HG03442 (cell line): ENCODE data around the gene RPS19BP1.

ENCODE experiments used
- ATAC-seq: cut with Tn5 transposase; IDR thresholded peaks from one replicate; pipeline ENCODE4 v1.9.1; 2021; ENCODE audit warnings: mild to moderate bottlenecking, moderate library complexity; ENCODE audit not compliant: unreplicated experiment

Gene RPS19BP1

GRCh38 chr22:39559456-39560105, 27.0 kb upstream of the RPS19BP1 start:
- ATAC-seq: no peak

DNA sequence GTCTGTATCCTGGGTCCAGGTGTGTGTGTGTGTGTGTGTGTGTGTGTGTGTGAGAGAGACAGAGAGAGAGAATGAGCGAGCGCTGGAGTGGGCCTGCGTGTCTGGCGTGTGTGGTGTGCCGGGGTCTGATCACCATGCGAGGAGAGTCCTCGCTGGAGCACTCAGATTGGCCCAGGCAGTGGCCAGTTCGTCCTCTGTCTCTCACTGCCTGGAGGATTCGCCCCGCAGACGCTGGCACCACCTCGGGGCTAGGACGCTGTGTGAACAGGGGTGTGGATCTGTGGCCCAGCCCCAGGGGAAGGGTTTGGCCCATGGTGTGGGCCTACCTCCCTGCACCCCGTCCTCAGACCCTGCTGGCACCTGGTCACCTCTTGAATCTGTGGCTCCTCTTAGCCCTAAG, 26.4 kb upstream of the RPS19BP1 start:
- no peak for ATAC-seq

- ATAC-seq: no peak
These were observed 25.7 kb upstream of the RPS19BP1 start for GRCh38 chr22:39558254-39558727.

DNA sequence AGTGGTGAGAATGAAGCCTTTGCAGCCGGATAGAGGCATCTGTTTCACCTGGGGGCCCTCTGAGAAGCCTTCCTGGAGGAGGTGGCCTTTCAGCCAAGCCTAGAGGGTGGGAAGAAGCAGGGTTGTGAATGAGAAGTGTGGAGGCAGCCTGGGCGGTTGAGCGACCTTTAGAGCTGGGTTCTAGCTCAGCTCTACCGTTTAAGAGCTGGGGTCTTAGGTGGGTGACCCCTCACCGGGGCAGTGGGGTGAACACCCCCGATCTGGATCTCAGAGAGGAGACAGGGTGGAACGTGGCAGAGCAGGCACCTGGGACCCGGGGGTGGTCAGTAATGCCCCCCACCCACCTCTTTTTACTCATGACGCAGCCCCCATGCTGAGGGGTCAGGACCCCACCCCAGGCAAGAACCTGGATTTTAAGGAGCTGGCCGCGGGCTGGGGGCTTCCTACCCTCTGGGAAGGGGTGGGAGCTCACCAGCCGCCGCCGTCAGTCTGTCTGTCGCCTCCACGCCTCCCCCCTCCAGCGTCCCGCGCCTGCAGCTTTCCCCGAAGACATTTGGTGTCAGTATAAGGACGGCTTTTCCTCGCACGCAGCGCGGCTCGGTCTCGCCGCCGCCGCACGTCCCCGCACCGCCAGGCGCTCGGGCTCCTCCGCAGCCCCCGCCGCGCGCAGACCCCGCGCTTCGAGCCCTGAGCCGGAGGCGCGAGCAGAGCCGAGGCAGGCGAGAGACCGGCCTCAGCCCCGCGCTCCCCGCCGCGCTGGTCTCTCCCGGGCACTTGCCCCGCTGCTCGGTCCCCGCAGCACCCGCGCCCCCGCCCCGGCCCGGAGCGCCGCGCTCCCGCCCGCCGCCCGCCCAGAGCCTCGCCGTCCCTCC, 24.7 kb upstream of the RPS19BP1 start:
- no peak for ATAC-seq

DNA sequence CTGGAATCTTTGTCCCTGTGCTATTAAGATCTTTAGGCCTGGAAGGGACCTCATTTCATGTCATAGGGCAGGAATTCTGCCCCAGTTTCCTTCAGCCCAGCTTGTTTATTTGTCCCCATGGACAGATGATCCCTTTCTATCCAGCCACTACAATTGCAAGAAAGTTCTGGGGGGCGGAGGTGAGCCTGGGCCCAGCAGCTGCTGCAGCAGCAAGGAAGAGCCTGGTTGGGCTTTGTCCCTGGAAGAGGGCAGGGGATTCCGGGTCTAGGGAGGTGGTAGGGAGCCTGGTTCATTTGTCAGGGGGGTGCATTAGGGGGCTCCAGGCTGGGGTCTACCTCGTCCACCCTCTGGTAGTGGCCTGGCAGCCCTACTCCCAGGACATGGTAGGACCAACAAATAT, 21.6 kb upstream of the RPS19BP1 start:
- no peak for ATAC-seq

GRCh38 chr22:39553429-39553828, 20.9 kb upstream of the RPS19BP1 start:
- no peak for ATAC-seq

GRCh38 chr22:39547587-39547947, 15.0 kb upstream of the RPS19BP1 start:
- ATAC-seq: no peak

DNA sequence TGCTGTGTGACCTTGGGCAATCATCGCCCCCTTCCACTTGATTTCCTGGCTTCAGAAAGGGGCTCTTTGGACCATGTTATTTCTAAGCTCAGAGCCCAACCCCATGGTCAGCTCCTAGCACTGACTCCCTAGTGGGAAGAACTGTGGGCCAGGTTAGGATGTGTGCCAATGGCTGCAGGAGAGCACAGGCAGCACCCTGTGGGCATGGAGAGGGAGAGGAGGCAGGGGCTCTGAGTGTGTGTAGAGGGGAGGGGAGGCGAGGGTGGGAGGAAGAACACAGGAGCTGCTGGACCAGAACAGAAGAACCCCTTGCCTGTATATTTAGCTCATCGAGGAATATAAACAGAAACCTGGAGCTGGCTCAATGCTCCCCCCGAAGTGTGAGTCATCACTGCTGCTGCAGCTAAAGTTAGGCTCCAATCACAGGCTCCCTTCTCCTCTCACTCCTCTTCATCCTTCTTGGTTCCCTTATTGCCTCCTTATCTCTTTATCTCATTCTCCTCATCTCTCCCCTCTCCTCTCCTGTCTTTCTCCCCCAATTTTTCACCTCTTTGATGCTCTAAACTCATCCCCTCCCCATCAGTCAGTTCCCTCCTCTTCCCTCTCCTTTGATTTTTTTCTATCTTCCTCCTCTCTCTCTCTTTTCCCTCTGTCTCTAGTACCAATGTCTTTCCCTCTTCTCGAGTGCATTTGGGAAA, 14.5 kb upstream of the RPS19BP1 start:
- ATAC-seq: no peak

- no peak for ATAC-seq
These were observed 13.1 kb upstream of the RPS19BP1 start for GRCh38 chr22:39545386-39546365.

- no peak for ATAC-seq
These were observed 10.5 kb upstream of the RPS19BP1 start for GRCh38 chr22:39543095-39543494.

- no peak for ATAC-seq
These were observed 5.4 kb upstream of the RPS19BP1 start for GRCh38 chr22:39537975-39538374.

DNA sequence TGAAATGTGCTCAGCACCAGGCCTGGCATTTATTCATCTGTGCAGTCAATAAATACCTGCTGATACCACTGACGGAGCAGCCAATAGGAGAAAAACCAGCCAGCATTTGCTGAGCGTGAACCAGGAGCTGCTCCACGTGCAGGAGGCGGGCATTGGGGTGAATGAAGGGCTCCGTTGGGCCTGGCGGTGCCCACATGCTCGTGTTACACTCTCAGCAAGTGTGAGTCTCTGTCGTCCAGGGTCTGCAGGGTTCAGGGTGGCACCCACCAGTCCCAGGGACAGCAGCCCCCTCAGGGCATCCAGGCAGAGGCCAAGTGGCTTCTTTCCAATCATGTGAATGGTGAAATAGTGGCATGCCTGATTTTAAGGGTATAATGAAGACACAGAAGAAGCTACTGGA, 4.2 kb upstream of the RPS19BP1 start:
- no peak for ATAC-seq

GRCh38 chr22:39535831-39536449, 3.4 kb upstream of the RPS19BP1 start:
- no peak for ATAC-seq

DNA sequence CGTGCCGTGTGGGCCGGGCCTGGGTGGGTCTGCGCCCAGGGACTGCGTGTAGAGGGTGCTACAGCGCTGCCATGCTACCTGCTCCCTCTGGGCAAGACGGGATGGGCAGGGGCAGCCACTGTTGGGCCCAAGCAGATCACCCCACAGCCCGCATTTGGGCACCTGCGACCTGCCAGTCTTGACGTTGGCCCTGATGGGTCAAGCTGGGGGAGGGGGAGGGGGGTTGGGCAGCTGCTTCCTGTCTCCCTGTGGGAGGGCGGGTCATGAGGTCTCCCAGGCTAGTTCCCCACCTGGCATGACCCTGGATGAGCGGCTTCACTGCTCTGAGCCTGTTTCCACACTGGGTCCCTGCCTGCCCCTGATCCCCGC, 2.8 kb upstream of the RPS19BP1 start:
- ATAC-seq: no peak

DNA sequence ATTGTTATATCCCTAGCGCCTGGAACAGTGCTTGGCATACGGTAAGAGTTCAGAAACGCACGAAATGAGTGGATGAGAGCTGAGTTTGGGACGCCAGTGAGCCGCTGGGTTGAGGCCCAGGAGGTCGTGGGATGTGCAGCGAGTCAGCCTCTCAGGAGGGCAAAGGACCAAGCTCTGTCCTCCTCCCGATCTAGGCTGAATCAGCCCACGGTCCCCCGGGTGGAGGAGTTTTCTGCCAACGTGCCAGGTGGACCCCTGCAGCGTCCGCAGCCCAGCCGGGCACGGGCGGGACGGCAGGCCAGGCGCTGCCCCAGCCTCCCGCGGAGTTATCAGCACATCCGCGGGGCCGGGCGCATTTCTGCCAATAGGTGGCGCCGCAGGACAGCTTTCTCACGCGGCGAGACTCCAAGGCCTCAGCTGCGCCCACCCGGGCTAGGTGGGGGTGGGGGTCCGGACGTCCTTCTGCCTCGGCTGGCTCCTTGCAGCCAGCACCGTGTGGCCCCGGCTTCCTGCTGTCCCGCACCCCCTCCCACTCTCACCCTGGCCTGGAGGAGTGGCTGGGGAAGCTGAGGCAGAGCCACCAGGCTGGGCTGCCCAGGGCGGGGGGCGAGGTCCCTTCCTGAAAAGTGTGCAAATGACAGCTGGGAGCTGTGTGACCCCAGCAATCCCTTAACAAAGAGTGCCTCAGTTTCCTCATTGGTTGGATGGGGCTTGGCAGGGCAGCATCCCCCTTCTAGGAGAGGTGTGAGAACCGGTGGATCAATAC, 2.2 kb upstream of the RPS19BP1 start:
- ATAC-seq: no peak

DNA sequence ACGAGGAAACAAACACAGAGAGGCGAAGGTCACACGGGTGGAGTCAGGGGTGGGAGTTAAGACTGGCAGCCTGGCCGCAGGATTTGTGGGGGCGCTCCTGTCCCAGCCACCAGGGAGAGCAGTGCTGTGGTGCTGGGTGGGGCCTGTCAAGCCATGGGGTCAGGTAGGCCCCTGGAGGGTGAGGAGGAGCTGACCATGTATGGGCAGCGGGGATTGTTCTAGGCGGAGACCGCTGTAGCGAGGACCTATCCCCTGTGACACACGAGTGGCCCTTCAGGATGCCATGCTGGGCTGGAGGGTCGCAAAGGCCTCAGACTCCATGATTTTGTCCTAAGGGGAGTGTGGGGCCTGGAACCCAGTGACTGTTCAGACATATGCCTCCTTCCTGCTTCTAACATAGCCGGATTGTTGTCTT, 1.6 kb upstream of the RPS19BP1 start:
- no peak for ATAC-seq

- no peak for ATAC-seq
These were observed 1.7 kb downstream of the RPS19BP1 start for GRCh38 chr22:39530692-39531331.

- ATAC-seq: no peak
These were observed 2.4 kb downstream of the RPS19BP1 start for GRCh38 chr22:39530116-39530515.

DNA sequence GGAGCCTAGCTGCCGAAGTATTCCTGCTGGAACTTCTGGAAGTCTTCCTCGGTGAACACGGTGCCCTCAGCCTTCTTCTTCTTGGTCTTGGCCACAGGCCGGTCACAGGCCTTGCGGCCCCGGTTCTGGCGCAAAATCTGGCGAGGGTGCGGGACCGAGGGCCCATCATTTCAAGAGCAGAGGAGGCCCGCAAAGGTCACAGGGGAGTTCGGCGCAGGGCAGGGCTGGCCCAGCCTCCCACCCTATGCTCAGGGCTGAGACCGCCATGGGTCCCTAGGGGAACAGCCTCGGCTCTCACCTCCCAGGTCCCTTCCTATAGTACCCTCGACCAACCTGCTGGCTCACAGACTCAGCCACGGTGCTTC, 3.1 kb downstream of the RPS19BP1 start:
- ATAC-seq: no peak
